BLaER1 treated with 17β-estradiol and CSF1 and Interleukin-3, amounts not matched to agents 10 nM and 100 nM (cell line): ENCODE measurements around the gene ATP5F1E.

ENCODE experiments used
- H3K27ac ChIP-seq, 11 experiments: shearing (Covaris generic); formaldehyde crosslinking; 2 replicates each; pipeline ENCODE4 v1.8.1; 2022
- H3K27me3 ChIP-seq, 11 experiments: shearing (Covaris generic); formaldehyde crosslinking; 2 replicates each; pipeline ENCODE4 v1.8.1; 2022
- H3K36me3 ChIP-seq, 11 experiments: shearing (Covaris generic); formaldehyde crosslinking; 2 replicates each; pipeline ENCODE4 v1.8.1; 2022
- H3K4me1 ChIP-seq, 10 experiments: shearing (Covaris generic); formaldehyde crosslinking; 2 replicates each; pipeline ENCODE4 v1.8.1; 2022
- H3K4me2 ChIP-seq, 11 experiments: shearing (Covaris generic); formaldehyde crosslinking; 2 replicates each; pipeline ENCODE4 v1.8.1; 2022
- H3K4me3 ChIP-seq, 10 experiments: shearing (Covaris generic); formaldehyde crosslinking; 2 replicates each; pipeline ENCODE4 v1.8.1; 2022
- H3K9ac ChIP-seq, 11 experiments: shearing (Covaris generic); formaldehyde crosslinking; 2 replicates each; pipeline ENCODE4 v1.8.1; 2022
- H3K9me3 ChIP-seq, 11 experiments: shearing (Covaris generic); formaldehyde crosslinking; replicated peaks in 1 of 11; 2 replicates each; pipeline ENCODE4 v1.8.1; 2022
- H4K20me1 ChIP-seq, 11 experiments: shearing (Covaris generic); formaldehyde crosslinking; 2 replicates each; pipeline ENCODE4 v1.8.1; 2022
- Cebpa-rat ChIP-seq, 11 experiments: shearing (Covaris generic); IDR thresholded peaks; 2 replicates each; pipeline ENCODE4 v1.8.1; 2022

Gene ATP5F1E

DNA sequence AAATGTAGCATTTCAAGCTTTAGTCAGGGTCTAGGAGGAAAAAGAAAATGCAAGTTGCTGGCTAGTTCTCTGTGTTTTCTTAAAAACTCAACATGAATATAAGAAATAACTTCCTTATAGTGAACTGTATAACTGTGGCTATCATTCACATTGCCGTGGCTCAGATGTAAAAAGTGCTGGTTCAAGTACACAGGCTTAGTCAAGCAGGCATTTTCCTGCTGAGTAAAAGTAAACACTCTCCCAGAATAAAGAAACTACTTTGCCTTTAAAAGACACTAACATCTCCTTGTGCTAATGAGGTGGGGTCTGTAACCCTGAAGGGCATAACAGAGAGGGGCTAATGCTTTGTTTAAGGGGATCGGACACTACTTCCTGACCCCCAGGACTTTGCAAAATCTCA, 3.3 kb downstream of the ATP5F1E start:
- peaks cover 66 to 80% (median 71%) of the 10 kb centered on the region in 11 experiments for H3K36me3 ChIP-seq
- peak overlapping the region in 2 of 11 experiments; percentile 11 to 29; a peak in 4 of 22 replicates for H3K27ac ChIP-seq
- peaks cover 37 to 61% (median 47%) of the 10 kb centered on the region in 10 experiments for H3K4me1 ChIP-seq
- H3K4me3 ChIP-seq = peak overlapping the region in 6 of 10 experiments; percentile 1 to 37 (median 28); a peak in 8 of 20 replicates
- no peak for TF ChIP-seq Cebpa-rat (IDR thresholded peaks at IDR 0.05)
- H3K9ac ChIP-seq = peak overlapping the region in 10 of 11 experiments; percentile 1 to 75 (median 42); a peak in 17 of 22 replicates
- H4K20me1 ChIP-seq = peaks cover 49 to 75% (median 65%) of the 10 kb centered on the region in 11 experiments; a peak in 21 of 22 replicates
- no peaks in the 10 kb centered on the region for H3K27me3 ChIP-seq
- H3K9me3 ChIP-seq = no peaks in the 10 kb centered on the region
- H3K4me2 ChIP-seq = peak overlapping the region; percentile 7 to 100 (median 94)

DNA sequence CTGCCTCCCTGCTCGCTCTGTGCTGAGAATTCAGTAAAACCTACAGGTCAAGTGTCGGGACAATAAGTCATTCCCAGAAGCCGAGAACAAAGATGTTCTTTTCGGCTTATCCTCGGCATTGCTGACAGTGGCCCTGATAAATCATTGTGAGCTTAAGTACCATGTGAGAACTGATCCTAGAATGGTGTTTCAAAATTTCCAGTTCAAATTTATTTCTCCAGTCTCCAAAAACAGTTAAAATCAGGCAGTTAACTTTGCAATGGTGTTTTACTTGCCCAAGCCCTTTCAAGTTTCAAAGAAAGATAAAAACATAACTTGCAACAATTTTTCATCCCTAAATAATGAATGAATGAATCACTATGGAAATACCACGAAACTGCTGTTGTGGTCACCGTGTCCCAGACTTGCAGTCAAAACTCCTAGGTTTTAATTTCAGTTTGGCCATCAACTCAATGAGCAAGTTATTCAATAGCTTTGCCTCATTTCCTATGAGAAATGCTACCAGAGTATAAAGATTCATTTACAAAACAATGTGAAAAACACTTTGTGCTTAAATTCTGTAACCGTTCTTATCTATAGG, 4.3 kb downstream of the ATP5F1E start:
- no peaks in the 10 kb centered on the region for H3K9me3 ChIP-seq
- no peak overlapping the region for H3K4me3 ChIP-seq
- no peak overlapping the region for H3K27ac ChIP-seq
- peaks cover 49 to 84% (median 73%) of the 10 kb centered on the region in 11 experiments; a peak in 21 of 22 replicates for H4K20me1 ChIP-seq
- H3K4me2 ChIP-seq = peak overlapping the region in 3 of 11 experiments; percentile 97 to 100 (median 99); a peak in 4 of 22 replicates
- no peak for TF ChIP-seq Cebpa-rat (IDR thresholded peaks at IDR 0.05)
- H3K4me1 ChIP-seq = peaks cover 32 to 51% (median 41%) of the 10 kb centered on the region in 10 experiments
- peaks cover 72 to 84% (median 77%) of the 10 kb centered on the region in 11 experiments for H3K36me3 ChIP-seq
- H3K27me3 ChIP-seq = no peaks in the 10 kb centered on the region
- no peak overlapping the region; a peak in 2 of 22 replicates for H3K9ac ChIP-seq

DNA sequence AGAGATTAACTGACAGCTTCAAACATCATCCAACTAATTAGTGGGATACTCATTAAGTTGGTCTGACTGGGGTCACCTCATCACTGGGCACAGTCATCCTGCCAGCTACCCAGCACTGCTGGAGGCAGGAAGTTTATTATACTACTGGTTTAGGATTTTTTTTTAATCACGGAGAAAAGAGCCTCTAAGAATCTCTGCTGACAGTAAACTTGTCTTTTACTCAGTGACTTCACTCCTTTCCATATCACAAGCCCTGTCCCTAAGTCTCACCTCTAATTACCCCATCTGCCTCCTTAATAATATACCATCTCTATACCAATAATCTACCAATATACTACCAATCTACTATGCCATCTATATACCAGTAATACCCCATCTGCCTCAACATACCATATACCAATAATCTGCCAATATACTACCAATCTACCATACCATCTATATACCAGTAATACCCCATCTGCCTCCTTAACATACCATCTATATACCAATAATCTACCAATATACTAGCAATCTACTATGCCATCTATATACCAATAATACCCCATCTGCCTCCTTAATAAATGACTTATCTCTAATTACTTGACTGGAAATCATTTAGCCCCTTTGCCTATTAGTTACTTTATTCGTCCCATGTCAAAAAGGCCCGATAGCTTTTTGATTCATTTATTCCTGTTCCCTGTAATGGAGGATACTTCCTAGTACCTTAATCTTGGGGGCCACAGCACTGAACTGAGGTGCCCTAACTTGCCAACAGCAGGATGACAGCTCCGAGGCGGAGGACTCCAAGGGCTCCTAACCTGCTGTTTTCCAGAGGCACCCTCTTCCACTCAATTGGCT, 5.0 kb downstream of the ATP5F1E start:
- Histone ChIP-seq H3K4me3 (no peak overlapping the region), H3K27me3 (no peaks in the 10 kb centered on the region), H3K9ac (peak overlapping the region in 2 of 11 experiments; percentile 25 to 38; a peak in 4 of 22 replicates), H3K27ac (no peak overlapping the region), H4K20me1 (peaks cover 49 to 90% (median 76%) of the 10 kb centered on the region in 11 experiments; a peak in 21 of 22 replicates), H3K4me2 (peak overlapping the region in 1 of 11 experiments; percentile 100; a peak in 1 of 22 replicates), H3K36me3 (peaks cover 76 to 91% (median 81%) of the 10 kb centered on the region in 11 experiments), H3K9me3 (no peaks in the 10 kb centered on the region), H3K4me1 (peaks cover 31 to 50% (median 37%) of the 10 kb centered on the region in 10 experiments)
- no peak for TF ChIP-seq Cebpa-rat (IDR thresholded peaks at IDR 0.05)

DNA sequence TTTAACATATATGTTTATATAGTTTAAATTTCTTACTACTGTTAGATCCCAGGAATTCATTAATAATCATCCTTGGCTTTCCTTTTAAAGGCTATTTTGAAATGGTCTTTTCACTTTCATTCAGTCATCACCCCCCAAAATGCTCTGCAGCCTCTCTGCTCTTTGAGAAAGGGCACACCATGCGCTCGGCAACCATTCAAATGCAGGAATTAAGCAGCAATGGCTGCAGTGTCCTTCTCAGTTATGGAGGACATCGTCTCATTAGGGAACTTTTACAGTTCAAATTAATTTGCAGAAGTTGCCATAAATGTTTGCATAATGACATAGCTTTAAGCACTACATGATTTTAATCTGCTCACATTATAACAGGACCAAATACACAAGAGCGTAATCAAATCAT, 6.6 kb downstream of the ATP5F1E start:
- Histone ChIP-seq H3K36me3 (peaks cover 76 to 99% (median 87%) of the 10 kb centered on the region in 11 experiments), H3K4me1 (peaks cover 20 to 39% (median 24%) of the 10 kb centered on the region in 10 experiments), H3K27me3 (no peaks in the 10 kb centered on the region), H3K4me3 (no peak overlapping the region), H4K20me1 (peaks cover 44 to 93% (median 78%) of the 10 kb centered on the region in 11 experiments; a peak in 21 of 22 replicates), H3K9me3 (no peaks in the 10 kb centered on the region), H3K9ac (no peak overlapping the region), H3K4me2 (no peak overlapping the region), H3K27ac (no peak overlapping the region)
- no peak for TF ChIP-seq Cebpa-rat (IDR thresholded peaks at IDR 0.05)

DNA sequence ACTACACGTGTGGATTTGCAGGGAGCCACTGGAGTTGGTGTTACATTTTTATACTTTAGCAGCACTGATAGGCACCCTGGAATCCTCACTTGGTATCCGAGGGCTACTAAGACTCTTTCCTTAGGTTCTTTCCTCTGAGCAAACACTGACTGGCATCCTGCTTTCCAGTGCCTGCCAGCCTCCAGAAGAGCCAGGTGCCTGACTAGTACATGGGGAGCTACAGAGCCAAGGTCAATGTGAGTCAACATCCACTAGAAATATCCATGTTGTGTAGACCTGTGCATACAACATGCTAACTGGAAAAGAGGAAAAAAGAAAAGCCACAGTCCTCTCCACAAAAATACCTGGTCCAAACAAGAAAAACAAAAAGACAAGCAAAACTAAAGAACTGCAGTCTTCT, 7.0 kb downstream of the ATP5F1E start:
- peaks cover 72 to 96% (median 82%) of the 10 kb centered on the region in 11 experiments for H3K36me3 ChIP-seq
- TF ChIP-seq Cebpa-rat (IDR thresholded peaks at IDR 0.05) = no peak
- no peak overlapping the region for H3K9ac ChIP-seq
- H3K4me1 ChIP-seq = peaks cover 17 to 35% (median 20%) of the 10 kb centered on the region in 10 experiments
- H3K27ac ChIP-seq = no peak overlapping the region
- H3K4me2 ChIP-seq = no peak overlapping the region
- H3K27me3 ChIP-seq = no peaks in the 10 kb centered on the region
- H3K9me3 ChIP-seq = no peaks in the 10 kb centered on the region
- H3K4me3 ChIP-seq = no peak overlapping the region
- H4K20me1 ChIP-seq = peaks cover 44 to 89% (median 75%) of the 10 kb centered on the region in 11 experiments; a peak in 21 of 22 replicates

DNA sequence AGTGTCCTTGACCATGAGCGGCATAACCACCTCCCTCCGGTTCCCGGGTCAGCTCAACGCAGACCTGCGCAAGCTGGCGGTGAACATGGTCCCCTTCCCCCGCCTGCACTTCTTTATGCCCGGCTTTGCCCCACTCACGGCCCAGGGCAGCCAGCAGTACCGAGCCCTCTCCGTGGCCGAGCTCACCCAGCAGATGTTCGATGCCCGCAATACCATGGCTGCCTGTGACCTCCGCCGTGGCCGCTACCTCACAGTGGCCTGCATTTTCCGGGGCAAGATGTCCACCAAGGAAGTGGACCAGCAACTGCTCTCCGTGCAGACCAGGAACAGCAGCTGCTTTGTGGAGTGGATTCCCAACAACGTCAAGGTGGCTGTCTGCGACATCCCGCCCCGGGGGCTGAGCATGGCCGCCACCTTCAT, 8.0 kb downstream of the ATP5F1E start:
- H4K20me1 ChIP-seq = peaks cover 37 to 79% (median 67%) of the 10 kb centered on the region in 11 experiments; a peak in 21 of 22 replicates
- H3K27me3 ChIP-seq = no peaks in the 10 kb centered on the region
- peaks cover 8 to 25% (median 11%) of the 10 kb centered on the region in 10 experiments for H3K4me1 ChIP-seq
- H3K9me3 ChIP-seq = no peaks in the 10 kb centered on the region
- H3K36me3 ChIP-seq = peaks cover 63 to 88% (median 73%) of the 10 kb centered on the region in 11 experiments
- no peak overlapping the region for H3K27ac ChIP-seq
- no peak for TF ChIP-seq Cebpa-rat (IDR thresholded peaks at IDR 0.05)
- H3K9ac ChIP-seq = no peak overlapping the region
- no peak overlapping the region for H3K4me3 ChIP-seq
- H3K4me2 ChIP-seq = no peak overlapping the region

DNA sequence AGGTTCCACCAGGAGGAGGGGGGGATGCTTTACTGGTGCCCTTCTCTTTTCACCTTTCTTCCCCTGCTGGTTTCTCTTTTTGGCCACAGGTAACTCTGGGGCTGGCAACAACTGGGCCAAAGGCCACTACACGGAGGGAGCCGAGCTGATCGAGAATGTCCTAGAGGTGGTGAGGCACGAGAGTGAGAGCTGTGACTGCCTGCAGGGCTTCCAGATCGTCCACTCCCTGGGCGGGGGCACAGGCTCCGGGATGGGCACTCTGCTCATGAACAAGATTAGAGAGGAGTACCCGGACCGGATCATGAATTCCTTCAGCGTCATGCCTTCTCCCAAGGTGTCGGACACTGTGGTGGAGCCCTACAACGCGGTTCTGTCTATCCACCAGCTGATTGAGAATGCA, 8.5 kb downstream of the ATP5F1E start:
- Histone ChIP-seq H4K20me1 (peaks cover 32 to 74% (median 66%) of the 10 kb centered on the region in 11 experiments; a peak in 21 of 22 replicates), H3K4me2 (no peak overlapping the region), H3K9me3 (no peaks in the 10 kb centered on the region), H3K4me3 (no peak overlapping the region), H3K27me3 (no peaks in the 10 kb centered on the region), H3K4me1 (peaks cover 3 to 20% (median 6%) of the 10 kb centered on the region in 10 experiments; a peak in 17 of 20 replicates), H3K27ac (no peak overlapping the region), H3K36me3 (peaks cover 58 to 88% (median 68%) of the 10 kb centered on the region in 11 experiments), H3K9ac (no peak overlapping the region)
- no peak for TF ChIP-seq Cebpa-rat (IDR thresholded peaks at IDR 0.05)

DNA sequence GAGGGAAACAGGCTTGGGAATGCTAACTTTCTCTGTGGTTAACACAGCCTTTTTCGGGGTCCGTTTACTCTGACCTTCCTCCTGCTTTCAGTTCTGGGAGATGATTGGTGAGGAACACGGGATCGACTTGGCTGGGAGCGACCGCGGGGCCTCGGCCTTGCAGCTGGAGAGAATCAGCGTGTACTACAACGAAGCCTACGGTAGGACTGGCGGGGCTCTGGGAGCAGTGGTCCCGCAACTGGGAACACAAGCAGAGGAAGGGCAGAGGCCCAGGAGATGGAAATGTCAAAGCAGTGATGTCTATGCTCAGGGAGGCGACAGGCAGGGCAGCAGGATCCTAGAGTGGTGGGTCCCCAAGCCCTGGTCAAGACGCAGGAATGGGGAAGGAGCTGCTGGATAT, 9.4 kb downstream of the ATP5F1E start:
- Histone ChIP-seq H3K9me3 (no peaks in the 10 kb centered on the region), H3K4me3 (no peak overlapping the region), H3K27ac (no peak overlapping the region), H3K4me1 (peaks cover 0 to 18% (median 4%) of the 10 kb centered on the region in 10 experiments; a peak in 15 of 20 replicates), H3K36me3 (peaks cover 49 to 88% (median 59%) of the 10 kb centered on the region in 11 experiments), H3K4me2 (no peak overlapping the region), H4K20me1 (peaks cover 26 to 66% (median 60%) of the 10 kb centered on the region in 11 experiments; a peak in 21 of 22 replicates), H3K9ac (no peak overlapping the region; a peak in 1 of 22 replicates), H3K27me3 (no peaks in the 10 kb centered on the region)
- TF ChIP-seq Cebpa-rat (IDR thresholded peaks at IDR 0.05) = no peak
